Pulmonary artery endothelial cell (primary cell): ENCODE measurements around the gene SORCS2. TPM values are rescaled to one million over a fixed set of nuclear protein-coding genes. Genes with fewer than 3 reads are reported as not detected.

Experiments
- DNase-seq: peaks from one replicate; pipeline ENCODE4 v3.0.0-alpha.2; 2011; ENCODE audit warnings: low read depth, low spot score
- total RNA-seq: library from RNA; depleted of rRNA; stranded (reverse); fragments of >200 nt; gene quantifications from 2 replicates; pipeline ENCODE4 v1.2.3, GENCODE V29; 2014

The SORCS2 gene
- total RNA-seq, 1 donor from 2014 or later = not detected

- no peak for DNase-seq
Observed at GRCh38 chr4:7783541-7783940, 591.2 kb downstream of the SORCS2 start.

- no peak for DNase-seq
Observed at GRCh38 chr4:7784131-7784870, 592.0 kb downstream of the SORCS2 start.

GRCh38 chr4:7785017-7785416 is 592.7 kb downstream of the SORCS2 start:
- DNase-seq = peak; percentile 79

GRCh38 chr4:7786040-7786439 is 593.7 kb downstream of the SORCS2 start:
- DNase-seq = no peak

- no peak for DNase-seq
Observed at GRCh38 chr4:7786517-7786916, 594.2 kb downstream of the SORCS2 start.

- no peak for DNase-seq
Observed at GRCh38 chr4:7787067-7787466, 594.7 kb downstream of the SORCS2 start.

- no peak for DNase-seq
Observed at GRCh38 chr4:7787681-7788141, 595.4 kb downstream of the SORCS2 start.

- no peak for DNase-seq
Observed at GRCh38 chr4:7788193-7788592, 595.9 kb downstream of the SORCS2 start.

GRCh38 chr4:7788694-7789425 is 596.5 kb downstream of the SORCS2 start:
- no peak for DNase-seq

- no peak for DNase-seq
Observed at GRCh38 chr4:7790023-7790422, 597.7 kb downstream of the SORCS2 start.

GRCh38 chr4:7790999-7791398 is 598.7 kb downstream of the SORCS2 start:
- DNase-seq = no peak

Other genes with a start within 250 kb of the SORCS2 start
- 10.2 and 12.0 TPM in 2 replicates for gene TADA2B, start 149.2 kb upstream of the SORCS2 start, total RNA-seq
- 55.4 and 84.6 TPM in 2 replicates for gene GRPEL1, start 124.5 kb upstream of the SORCS2 start, total RNA-seq
- not detected in 2 replicates for gene PSAPL1, start 242.4 kb downstream of the SORCS2 start, total RNA-seq